Measurements from ENCODE around the gene SLC30A5. TPM values are rescaled to one million over a fixed set of nuclear protein-coding genes. Genes with fewer than 3 reads are reported as not detected.

Gene SLC30A5
- total and polyA plus RNA-seq, 9 of the 15 experiments (the other 6 are each of a cell fraction or from before 2014, with no cell fraction given) = 22.9 to 86.8 (median 62.5) TPM

DNA sequence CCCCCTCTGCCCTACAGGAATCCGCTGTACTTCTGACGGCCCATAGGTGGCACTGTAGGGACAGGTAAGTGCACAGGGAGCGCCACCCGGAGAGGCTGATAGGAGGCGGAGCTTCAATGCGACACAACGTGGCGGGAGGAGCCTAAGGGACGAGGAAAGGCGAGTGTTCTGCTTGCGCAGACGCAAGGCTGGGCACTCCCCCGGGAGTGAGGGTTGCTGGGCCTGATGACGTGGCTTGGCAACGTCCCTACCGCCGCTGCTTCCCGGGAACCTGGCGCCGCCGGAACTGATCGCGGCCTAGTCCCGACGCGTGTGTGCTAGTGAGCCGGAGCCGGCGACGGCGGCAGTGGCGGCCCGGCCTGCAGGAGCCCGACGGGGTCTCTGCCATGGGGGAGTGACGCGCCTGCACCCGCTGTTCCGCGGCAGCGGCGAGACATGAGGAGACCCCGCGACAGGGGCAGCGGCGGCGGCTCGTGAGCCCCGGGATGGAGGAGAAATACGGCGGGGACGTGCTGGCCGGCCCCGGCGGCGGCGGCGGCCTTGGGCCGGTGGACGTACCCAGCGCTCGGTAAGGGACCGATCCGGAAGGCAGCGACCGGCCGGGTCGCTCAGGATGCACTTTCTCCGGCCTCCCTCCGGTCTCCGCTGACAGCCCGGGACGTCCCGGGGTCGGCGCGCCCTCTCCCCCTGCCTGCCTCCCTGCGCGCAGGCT, at the start of gene SLC30A5 (continued):
- TF ChIP-seq, protein P1, sequence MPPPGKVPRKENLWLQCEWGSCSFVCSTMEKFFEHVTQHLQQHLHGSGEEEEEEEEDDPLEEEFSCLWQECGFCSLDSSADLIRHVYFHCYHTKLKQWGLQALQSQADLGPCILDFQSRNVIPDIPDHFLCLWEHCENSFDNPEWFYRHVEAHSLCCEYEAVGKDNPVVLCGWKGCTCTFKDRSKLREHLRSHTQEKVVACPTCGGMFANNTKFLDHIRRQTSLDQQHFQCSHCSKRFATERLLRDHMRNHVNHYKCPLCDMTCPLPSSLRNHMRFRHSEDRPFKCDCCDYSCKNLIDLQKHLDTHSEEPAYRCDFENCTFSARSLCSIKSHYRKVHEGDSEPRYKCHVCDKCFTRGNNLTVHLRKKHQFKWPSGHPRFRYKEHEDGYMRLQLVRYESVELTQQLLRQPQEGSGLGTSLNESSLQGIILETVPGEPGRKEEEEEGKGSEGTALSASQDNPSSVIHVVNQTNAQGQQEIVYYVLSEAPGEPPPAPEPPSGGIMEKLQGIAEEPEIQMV (tag; conservative IDR thresholded peaks at IDR 0.05; ENCODE audit: low read depth) = no peak
- TF ChIP-seq, protein P2, sequence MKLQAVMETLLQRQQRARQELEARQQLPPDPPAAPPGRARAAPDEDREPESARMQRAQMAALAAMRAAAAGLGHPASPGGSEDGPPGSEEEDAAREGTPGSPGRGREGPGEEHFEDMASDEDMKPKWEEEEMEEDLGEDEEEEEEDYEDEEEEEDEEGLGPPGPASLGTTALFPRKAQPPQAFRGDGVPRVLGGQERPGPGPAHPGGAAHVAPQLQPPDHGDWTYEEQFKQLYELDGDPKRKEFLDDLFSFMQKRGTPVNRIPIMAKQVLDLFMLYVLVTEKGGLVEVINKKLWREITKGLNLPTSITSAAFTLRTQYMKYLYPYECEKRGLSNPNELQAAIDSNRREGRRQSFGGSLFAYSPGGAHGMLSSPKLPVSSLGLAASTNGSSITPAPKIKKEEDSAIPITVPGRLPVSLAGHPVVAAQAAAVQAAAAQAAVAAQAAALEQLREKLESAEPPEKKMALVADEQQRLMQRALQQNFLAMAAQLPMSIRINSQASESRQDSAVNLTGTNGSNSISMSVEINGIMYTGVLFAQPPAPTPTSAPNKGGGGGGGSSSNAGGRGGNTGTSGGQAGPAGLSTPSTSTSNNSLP (IDR thresholded peaks at IDR 0.05; ENCODE audit: borderline replicate concordance, low read depth, low read length) = no peak
- no peak for TF ChIP-seq SMAD3 (CRISPR knock-in tag; conservative IDR thresholded peaks at IDR 0.05)
- no peak for TF ChIP-seq ASH1L (IDR thresholded peaks at IDR 0.05; ENCODE audit: borderline replicate concordance, low read depth, partially characterized antibody)
- no peak for TF ChIP-seq ZNF79 (CRISPR knock-in tag; IDR thresholded peaks at IDR 0.05; ENCODE audit: low read depth)
- TF ChIP-seq KAT2B (IDR thresholded peaks at IDR 0.05; ENCODE audit: low read depth, low read length) = no peak
- TF ChIP-seq SRF (CRISPR knock-in tag; IDR thresholded peaks at IDR 0.05) = peak in 1 of 2 experiments; percentile 48; a peak in 1 of 4 replicates
- no peak for TF ChIP-seq ZZZ3 (IDR thresholded peaks at IDR 0.05)
- TF ChIP-seq NFIC (IDR thresholded peaks at IDR 0.05) = peak; percentile 78
- TF ChIP-seq, protein P3, sequence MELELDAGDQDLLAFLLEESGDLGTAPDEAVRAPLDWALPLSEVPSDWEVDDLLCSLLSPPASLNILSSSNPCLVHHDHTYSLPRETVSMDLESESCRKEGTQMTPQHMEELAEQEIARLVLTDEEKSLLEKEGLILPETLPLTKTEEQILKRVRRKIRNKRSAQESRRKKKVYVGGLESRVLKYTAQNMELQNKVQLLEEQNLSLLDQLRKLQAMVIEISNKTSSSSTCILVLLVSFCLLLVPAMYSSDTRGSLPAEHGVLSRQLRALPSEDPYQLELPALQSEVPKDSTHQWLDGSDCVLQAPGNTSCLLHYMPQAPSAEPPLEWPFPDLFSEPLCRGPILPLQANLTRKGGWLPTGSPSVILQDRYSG (tag; conservative IDR thresholded peaks at IDR 0.05; ENCODE audit: low read depth) = peak; percentile 94
- TF ChIP-seq ZC3H4 (CRISPR knock-in tag; IDR thresholded peaks at IDR 0.05; ENCODE audit: borderline replicate concordance) = no peak
- TF ChIP-seq ZNF347 (CRISPR knock-in tag; IDR thresholded peaks at IDR 0.05; ENCODE audit: low read depth) = no peak
- TF ChIP-seq, protein P4, sequence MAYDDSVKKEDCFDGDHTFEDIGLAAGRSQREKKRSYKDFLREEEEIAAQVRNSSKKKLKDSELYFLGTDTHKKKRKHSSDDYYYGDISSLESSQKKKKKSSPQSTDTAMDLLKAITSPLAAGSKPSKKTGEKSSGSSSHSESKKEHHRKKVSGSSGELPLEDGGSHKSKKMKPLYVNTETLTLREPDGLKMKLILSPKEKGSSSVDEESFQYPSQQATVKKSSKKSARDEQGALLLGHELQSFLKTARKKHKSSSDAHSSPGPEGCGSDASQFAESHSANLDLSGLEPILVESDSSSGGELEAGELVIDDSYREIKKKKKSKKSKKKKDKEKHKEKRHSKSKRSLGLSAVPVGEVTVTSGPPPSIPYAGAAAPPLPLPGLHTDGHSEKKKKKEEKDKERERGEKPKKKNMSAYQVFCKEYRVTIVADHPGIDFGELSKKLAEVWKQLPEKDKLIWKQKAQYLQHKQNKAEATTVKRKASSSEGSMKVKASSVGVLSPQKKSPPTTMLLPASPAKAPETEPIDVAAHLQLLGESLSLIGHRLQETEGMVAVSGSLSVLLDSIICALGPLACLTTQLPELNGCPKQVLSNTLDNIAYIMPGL (CRISPR knock-in tag; IDR thresholded peaks at IDR 0.05) = peak; percentile 98
- TF ChIP-seq SAP30 (IDR thresholded peaks at IDR 0.05; ENCODE audit: borderline replicate concordance, insufficient read depth, low read depth, low read length, poor library complexity, severe bottlenecking) = peak; percentile 85
- TF ChIP-seq U2AF1 (optimal IDR thresholded peaks at IDR 0.05; ENCODE audit: low read depth, low read length) = peak; percentile 65
- TF ChIP-seq, protein P5, sequence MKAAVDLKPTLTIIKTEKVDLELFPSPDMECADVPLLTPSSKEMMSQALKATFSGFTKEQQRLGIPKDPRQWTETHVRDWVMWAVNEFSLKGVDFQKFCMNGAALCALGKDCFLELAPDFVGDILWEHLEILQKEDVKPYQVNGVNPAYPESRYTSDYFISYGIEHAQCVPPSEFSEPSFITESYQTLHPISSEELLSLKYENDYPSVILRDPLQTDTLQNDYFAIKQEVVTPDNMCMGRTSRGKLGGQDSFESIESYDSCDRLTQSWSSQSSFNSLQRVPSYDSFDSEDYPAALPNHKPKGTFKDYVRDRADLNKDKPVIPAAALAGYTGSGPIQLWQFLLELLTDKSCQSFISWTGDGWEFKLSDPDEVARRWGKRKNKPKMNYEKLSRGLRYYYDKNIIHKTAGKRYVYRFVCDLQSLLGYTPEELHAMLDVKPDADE (conservative IDR thresholded peaks at IDR 0.05; ENCODE audit: control insufficient read depth, low read depth, low read length) = peak; percentile 76
- TF ChIP-seq POLR2B (IDR thresholded peaks at IDR 0.05; ENCODE audit: low read depth, partially characterized antibody) = peak; percentile 90
- 0 out of 2 replicates have a peak, but pooled peaks have one; percentile 12 for TF ChIP-seq CHD2 (IDR thresholded peaks at IDR 0.05; ENCODE audit: low read depth, low read length)
- no peak for TF ChIP-seq SETDB1 (IDR thresholded peaks at IDR 0.05; ENCODE audit: low read length)
- no peak for TF ChIP-seq MEF2A (IDR thresholded peaks at IDR 0.05; ENCODE audit: control insufficient read depth, low read depth, low read length)
